HCT116 (cell line): Measurements from ENCODE around the gene RAB19.

ENCODE experiments used
- ATF3 ChIP-seq: IDR thresholded peaks from 2 replicates; pipeline ENCODE4 v1.6.1; 2012
- CBX3 ChIP-seq: IDR thresholded peaks from 2 replicates; pipeline ENCODE4 v1.6.1; 2012; ENCODE audit warnings: low read depth
- CEBPB ChIP-seq: IDR thresholded peaks from 2 replicates; pipeline ENCODE4 v1.6.1; 2012; ENCODE audit warnings: low read depth
- CTCF ChIP-seq, 3 experiments: fragments of 200-600 bp in 1 of 3; sonication (generic) in 1 of 3; IDR thresholded peaks in 2 of 3; conservative IDR thresholded peaks in 1 of 3; 2 replicates each; pipeline ENCODE4 v1.5.1; 2012 to 2017; ENCODE audit warnings: low read depth in 2 of 3, low read length in 2 of 3, antibody characterized with exemption in 1 of 3, borderline replicate concordance in 1 of 3, control low read depth in 1 of 3, mild to moderate bottlenecking in 1 of 3, mixed read lengths in 1 of 3, mixed run types in 1 of 3, moderate library complexity in 1 of 3; ENCODE audit not compliant: insufficient read depth in 1 of 3
- ELF1 ChIP-seq: IDR thresholded peaks from 2 replicates; pipeline ENCODE4 v1.6.1; 2012; ENCODE audit warnings: low read depth, borderline replicate concordance
- EZH2 ChIP-seq: fragments of 200-600 bp; sonication (generic); IDR thresholded peaks from 2 replicates; pipeline ENCODE4 v1.6.1; 2017; ENCODE audit warnings: antibody characterized with exemption, mixed run types
- EZH2phosphoT487 ChIP-seq: fragments of 200-600 bp; IDR thresholded peaks from 2 replicates; pipeline ENCODE4 v1.6.1; 2018; ENCODE audit warnings: antibody characterized with exemption, borderline replicate concordance
- MAX ChIP-seq: IDR thresholded peaks from 2 replicates; pipeline ENCODE4 v1.6.1; 2012
- POLR2A ChIP-seq: IDR thresholded peaks from 2 replicates; pipeline ENCODE4 v1.7.0; 2011; ENCODE audit warnings: borderline replicate concordance; ENCODE audit not compliant: insufficient read depth, insufficient read length; ENCODE audit errors: extremely low read depth
- RAD21 ChIP-seq: IDR thresholded peaks from 2 replicates; pipeline ENCODE4 v1.6.1; 2012; ENCODE audit warnings: low read depth, mild to moderate bottlenecking
- YY1 ChIP-seq: IDR thresholded peaks from 2 replicates; pipeline ENCODE4 v1.6.1; 2011; ENCODE audit warnings: low read length, low read depth, moderate library complexity, mild to moderate bottlenecking; ENCODE audit not compliant: insufficient replicate concordance; ENCODE audit errors: extremely low read depth
- ZBTB33 ChIP-seq: IDR thresholded peaks from 2 replicates; pipeline ENCODE4 v1.6.1; 2011; ENCODE audit warnings: mild to moderate bottlenecking, low read length, moderate library complexity; ENCODE audit not compliant: insufficient replicate concordance; ENCODE audit errors: extremely low read depth

GRCh38 chr7:140451716-140452115, 47.9 kb downstream of the RAB19 start:
- TF ChIP-seq CTCF (IDR thresholded peaks at IDR 0.05 in 2 of 3, conservative IDR thresholded peaks at IDR 0.05 in 1 of 3; ENCODE audit: borderline replicate concordance in 1 of 3, insufficient read depth in 1 of 3, low read depth in 2 of 3, low read length in 2 of 3): no peak
- TF ChIP-seq EZH2phosphoT487: no peak
- no peak for TF ChIP-seq CBX3
- no peak for TF ChIP-seq YY1
- TF ChIP-seq POLR2A: no peak
- TF ChIP-seq RAD21: no peak
- no peak for TF ChIP-seq CEBPB
- TF ChIP-seq MAX: no peak
- no peak for TF ChIP-seq EZH2
- no peak for TF ChIP-seq ELF1
- TF ChIP-seq ZBTB33: no peak
- TF ChIP-seq ATF3: no peak
